ENCODE data around the gene KLHL10. TPM values are rescaled to one million over a fixed set of nuclear protein-coding genes. Genes with fewer than 3 reads are reported as not detected.

KLHL10 gene
- total and polyA plus RNA-seq, 2 of the 13 experiments (the other 11 are each of a cell fraction or from before 2014, with no cell fraction given) = 0.04 to 0.08 TPM

- TF ChIP-seq, protein P1, sequence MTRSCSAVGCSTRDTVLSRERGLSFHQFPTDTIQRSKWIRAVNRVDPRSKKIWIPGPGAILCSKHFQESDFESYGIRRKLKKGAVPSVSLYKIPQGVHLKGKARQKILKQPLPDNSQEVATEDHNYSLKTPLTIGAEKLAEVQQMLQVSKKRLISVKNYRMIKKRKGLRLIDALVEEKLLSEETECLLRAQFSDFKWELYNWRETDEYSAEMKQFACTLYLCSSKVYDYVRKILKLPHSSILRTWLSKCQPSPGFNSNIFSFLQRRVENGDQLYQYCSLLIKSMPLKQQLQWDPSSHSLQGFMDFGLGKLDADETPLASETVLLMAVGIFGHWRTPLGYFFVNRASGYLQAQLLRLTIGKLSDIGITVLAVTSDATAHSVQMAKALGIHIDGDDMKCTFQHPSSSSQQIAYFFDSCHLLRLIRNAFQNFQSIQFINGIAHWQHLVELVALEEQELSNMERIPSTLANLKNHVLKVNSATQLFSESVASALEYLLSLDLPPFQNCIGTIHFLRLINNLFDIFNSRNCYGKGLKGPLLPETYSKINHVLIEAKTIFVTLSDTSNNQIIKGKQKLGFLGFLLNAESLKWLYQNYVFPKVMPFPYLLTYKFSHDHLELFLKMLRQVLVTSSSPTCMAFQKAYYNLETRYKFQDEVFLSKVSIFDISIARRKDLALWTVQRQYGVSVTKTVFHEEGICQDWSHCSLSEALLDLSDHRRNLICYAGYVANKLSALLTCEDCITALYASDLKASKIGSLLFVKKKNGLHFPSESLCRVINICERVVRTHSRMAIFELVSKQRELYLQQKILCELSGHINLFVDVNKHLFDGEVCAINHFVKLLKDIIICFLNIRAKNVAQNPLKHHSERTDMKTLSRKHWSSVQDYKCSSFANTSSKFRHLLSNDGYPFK (CRISPR knock-in tag; IDR thresholded peaks at IDR 0.05; ENCODE audit: borderline replicate concordance) = 0 out of 2 replicates have a peak, but pooled peaks have one; percentile 40
- TF ChIP-seq ZNF207 (IDR thresholded peaks at IDR 0.05; ENCODE audit: borderline replicate concordance) = no peak
- no peak for TF ChIP-seq TEF (CRISPR knock-in tag; IDR thresholded peaks at IDR 0.05)
- TF ChIP-seq KLF15 (CRISPR knock-in tag; IDR thresholded peaks at IDR 0.05; ENCODE audit: borderline replicate concordance) = peak; percentile 89; the same call in 1 of the 2 replicates
- no peak for TF ChIP-seq TRAFD1 (CRISPR knock-in tag; IDR thresholded peaks at IDR 0.05; ENCODE audit: borderline replicate concordance)
- TF ChIP-seq ZNF572 (CRISPR knock-in tag; IDR thresholded peaks at IDR 0.05) = peak; percentile 82; the same call in 1 of the 2 replicates
- TF ChIP-seq ZNF317 (CRISPR knock-in tag; IDR thresholded peaks at IDR 0.05) = peak; percentile 73; the same call in 1 of the 2 replicates
- no peak for TF ChIP-seq ZNF737 (CRISPR knock-in tag; IDR thresholded peaks at IDR 0.05; ENCODE audit: borderline replicate concordance)
- peak; percentile 71 for TF ChIP-seq ZNF772 (CRISPR knock-in tag; IDR thresholded peaks at IDR 0.05)
- no peak for TF ChIP-seq YY1 (IDR thresholded peaks at IDR 0.05; ENCODE audit: insufficient read depth, insufficient replicate concordance, low read depth, low read length)
- peak; percentile 61 for TF ChIP-seq SRSF1 (optimal IDR thresholded peaks at IDR 0.05; ENCODE audit: low read depth, low read length)
- peak; percentile 70 for TF ChIP-seq GMEB1 (CRISPR knock-in tag; IDR thresholded peaks at IDR 0.05; ENCODE audit: borderline replicate concordance)
- TF ChIP-seq ZSCAN25 (CRISPR knock-in tag; IDR thresholded peaks at IDR 0.05) = peak; percentile 93
- no peak for TF ChIP-seq NONO (IDR thresholded peaks at IDR 0.05)
- TF ChIP-seq NONO (CRISPR knock-in tag; conservative IDR thresholded peaks at IDR 0.05) = no peak; the same call in 1 of the 2 replicates
- TF ChIP-seq PITX1 (CRISPR knock-in tag; IDR thresholded peaks at IDR 0.05) = no peak; the same call in 1 of the 2 replicates
- TF ChIP-seq ZNF670 (CRISPR knock-in tag; IDR thresholded peaks at IDR 0.05; ENCODE audit: borderline replicate concordance) = no peak; the same call in 1 of the 2 replicates
- no peak for TF ChIP-seq ZNF143 (CRISPR knock-in tag; IDR thresholded peaks at IDR 0.05)
- TF ChIP-seq HHEX (CRISPR knock-in tag; IDR thresholded peaks at IDR 0.05) = no peak
- peak; percentile 53; the same call in 1 of the 2 replicates for TF ChIP-seq ZNF484 (CRISPR knock-in tag; IDR thresholded peaks at IDR 0.05; ENCODE audit: borderline replicate concordance, low read depth)
- no peak; the same call in 1 of the 2 replicates for TF ChIP-seq JDP2 (CRISPR knock-in tag; IDR thresholded peaks at IDR 0.05; ENCODE audit: borderline replicate concordance)
- no peak for TF ChIP-seq MIXL1 (CRISPR knock-in tag; IDR thresholded peaks at IDR 0.05)
- TF ChIP-seq ZNF354B (CRISPR knock-in tag; IDR thresholded peaks at IDR 0.05) = peak; percentile 15; the same call in 1 of the 2 replicates
These were observed 25.9 kb upstream of the KLHL10 start, which contains the start of gene P3H4 (continued) for GRCh38 chr17:41811549-41812380.
